Fibroblast of mammary gland (primary cell): Measurements from ENCODE around the gene VEGFB.

Experiments used
- DNase-seq: peaks from one replicate; pipeline ENCODE4 v3.0.0-alpha.2; 2010; ENCODE audit warnings: low read depth
- H3K4me3 ChIP-seq: 2 replicates; pipeline ENCODE4 v1.5.1; 2011; ENCODE audit warnings: low read depth, mild to moderate bottlenecking, low read length, moderate library complexity; ENCODE audit not compliant: control insufficient read depth
- CTCF ChIP-seq: conservative IDR thresholded peaks from 2 replicates; pipeline ENCODE4 v1.5.1; 2011; ENCODE audit warnings: low read depth, low read length, inconsistent platforms; ENCODE audit not compliant: control insufficient read depth, insufficient read depth

The VEGFB gene

DNA sequence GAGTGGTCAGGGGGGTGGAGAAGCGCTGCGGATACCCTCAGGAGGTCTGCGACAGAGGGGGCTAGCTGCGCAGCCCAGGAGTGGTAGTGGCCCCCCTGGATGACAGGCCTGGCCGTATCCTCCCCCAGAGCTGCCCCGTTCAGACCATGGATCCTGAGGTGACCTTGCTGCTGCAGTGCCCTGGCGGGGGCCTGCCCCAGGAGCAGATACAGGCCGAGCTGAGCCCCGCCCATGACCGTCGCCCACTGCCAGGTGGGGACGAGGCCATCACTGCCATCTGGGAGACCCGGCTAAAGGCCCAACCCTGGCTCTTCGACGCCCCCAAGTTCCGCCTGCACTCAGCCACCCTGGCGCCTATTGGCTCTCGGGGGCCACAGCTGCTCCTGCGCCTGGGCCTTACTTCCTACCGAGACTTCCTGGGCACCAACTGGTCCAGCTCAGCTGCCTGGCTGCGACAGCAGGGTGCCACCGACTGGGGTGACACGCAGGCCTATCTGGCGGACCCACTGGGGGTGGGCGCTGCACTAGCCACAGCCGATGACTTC lies 7.8 kb upstream of the VEGFB start:
- no peak for DNase-seq
- peak overlapping the region; percentile 75 for H3K4me3 ChIP-seq
- TF ChIP-seq CTCF: no peak

- H3K4me3 ChIP-seq: peak overlapping the region; percentile 75
- no peak for TF ChIP-seq CTCF
- DNase-seq: no peak
These were observed 6.9 kb upstream of the VEGFB start for GRCh38 chr11:64227405-64227956.

DNA sequence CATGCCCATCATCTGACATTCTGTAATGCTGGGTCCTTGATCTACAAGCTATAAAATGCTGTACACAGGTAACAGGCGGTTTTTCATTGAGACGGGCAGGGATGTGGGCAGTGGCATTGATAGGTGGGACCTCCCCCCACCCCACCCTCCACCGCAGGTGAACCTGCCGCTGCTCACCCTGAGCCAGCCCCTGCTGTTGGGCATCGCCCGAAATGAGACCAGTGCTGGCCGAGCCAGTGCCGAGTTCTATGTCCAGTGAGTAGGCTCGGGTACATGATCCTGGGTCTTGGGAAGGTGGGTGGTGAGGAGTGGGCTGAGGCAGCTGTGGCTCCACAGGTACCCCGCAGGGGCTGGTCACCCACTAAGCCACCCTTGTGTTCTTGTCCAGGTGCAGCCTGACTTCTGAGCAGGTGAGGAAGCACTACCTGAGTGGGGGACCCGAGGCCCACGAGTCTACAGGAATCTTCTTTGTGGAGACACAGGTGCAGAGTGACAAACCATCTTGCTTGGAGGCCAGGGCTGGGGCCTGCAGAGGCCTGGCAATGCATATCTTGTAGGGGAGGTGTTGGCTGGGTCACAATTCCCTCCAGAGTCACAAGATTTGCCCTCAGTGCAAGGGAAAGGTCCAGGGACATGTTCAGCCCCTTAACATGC lies 5.2 kb upstream of the VEGFB start:
- no peak for TF ChIP-seq CTCF
- DNase-seq: no peak
- no peak overlapping the region for H3K4me3 ChIP-seq

DNA sequence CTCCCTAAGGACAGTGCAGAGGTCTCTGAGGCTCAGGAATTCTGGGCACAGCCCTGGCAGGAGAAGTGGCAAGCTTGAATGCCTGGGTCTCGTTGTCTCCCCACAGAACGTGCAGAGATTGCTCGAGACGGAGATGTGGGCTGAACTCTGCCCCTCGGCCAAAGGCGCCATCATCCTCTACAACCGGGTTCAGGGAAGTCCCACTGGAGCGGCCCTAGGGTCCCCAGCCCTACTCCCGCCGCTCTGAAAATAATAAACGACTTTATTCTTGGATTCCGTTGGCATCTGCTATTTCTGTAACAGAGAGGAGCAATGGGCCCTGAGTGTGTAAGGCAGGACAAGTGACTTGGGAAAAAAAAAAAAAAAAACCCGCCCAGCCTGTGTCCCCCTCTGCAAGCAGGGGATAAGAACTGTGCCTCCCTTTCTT lies 4.6 kb upstream of the VEGFB start:
- no peak for TF ChIP-seq CTCF
- no peak for DNase-seq
- H3K4me3 ChIP-seq: peak overlapping the region; percentile 61

GRCh38 chr11:64230171-64230984 lies 4.0 kb upstream of the VEGFB start, which contains the start of gene DNAJC4:
Gene DNAJC4, plus strand, starts transcription at chr11:64230548. Its CDS starts 307 bp downstream, at chr11:64230855.
- TF ChIP-seq CTCF: no peak
- DNase-seq: peak; percentile 77
- peak within 1 kb of the TSS; percentile 61 for H3K4me3 ChIP-seq

DNA sequence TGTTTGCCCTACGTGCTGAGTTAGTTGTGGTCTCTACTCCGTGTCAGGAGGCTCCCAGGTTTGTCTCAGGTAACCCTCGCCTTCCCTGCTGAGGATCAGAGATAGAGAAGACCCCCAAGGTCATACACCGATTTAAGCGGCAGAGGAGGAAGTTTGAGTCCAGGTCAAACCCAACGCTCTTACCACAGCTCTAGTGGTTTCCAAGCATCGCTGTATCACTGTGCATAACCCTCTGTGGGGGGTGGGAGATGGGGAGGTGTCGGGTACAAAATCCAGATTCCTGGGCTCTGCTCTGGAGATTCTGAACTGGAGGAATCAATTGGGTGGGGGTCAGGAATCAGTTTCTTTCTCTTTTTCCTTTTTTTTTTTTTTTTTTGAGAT lies 3.4 kb upstream of the VEGFB start:
- DNase-seq: no peak
- peak overlapping the region; percentile 61 for H3K4me3 ChIP-seq
- no peak for TF ChIP-seq CTCF
